Activated naive CD8-positive, alpha-beta T cell (primary cell): ENCODE data around the gene STXBP2.
"Not testable (repeated sequence)": the region's sequence is repeated elsewhere in the genome, so short reads cannot be mapped to it uniquely, and the experiment has no call there.

ENCODE experiments used
- H3K27ac Mint-ChIP-seq: one replicate; pipeline ENCODE4 v1.8.0; 2021; ENCODE audit warnings: mixed read lengths
- H3K27me3 Mint-ChIP-seq: one replicate; pipeline ENCODE4 v1.8.0; 2021; ENCODE audit warnings: mixed read lengths
- H3K36me3 Mint-ChIP-seq: one replicate; pipeline ENCODE4 v1.8.0; 2021; ENCODE audit warnings: mixed read lengths
- H3K4me1 Mint-ChIP-seq: one replicate; pipeline ENCODE4 v1.8.0; 2021; ENCODE audit warnings: low read depth, mixed read lengths
- H3K4me3 Mint-ChIP-seq: one replicate; pipeline ENCODE4 v1.8.0; 2021; ENCODE audit warnings: mild to moderate bottlenecking, mixed read lengths
- H3K9me3 Mint-ChIP-seq: one replicate; pipeline ENCODE4 v1.8.0; 2021; ENCODE audit warnings: low read depth, mixed read lengths

Gene STXBP2

GRCh38 chr19:7636317-7636690 is 606 bp upstream of the STXBP2 start:
- H3K9me3 Mint-ChIP-seq, result no peaks in the 10 kb centered on the region
- peak overlapping the region; percentile 77 for H3K27ac Mint-ChIP-seq
- H3K36me3 Mint-ChIP-seq, result peaks cover 5% of the 10 kb centered on the region

GRCh38 chr19:7637374-7638256 is 705 bp downstream of the STXBP2 start:
- no peaks in the 10 kb centered on the region for H3K9me3 Mint-ChIP-seq
- peaks cover 30% of the 10 kb centered on the region for H3K4me1 Mint-ChIP-seq
- no peaks in the 10 kb centered on the region for H3K27me3 Mint-ChIP-seq
- H3K4me3 Mint-ChIP-seq, result peak overlapping the region; percentile 83
- H3K36me3 Mint-ChIP-seq, result peaks cover 5% of the 10 kb centered on the region
- H3K27ac Mint-ChIP-seq, result peak overlapping the region; percentile 73

More at GRCh38 chr19:7636317-7636690, 606 bp upstream of the STXBP2 start:
- Mint-ChIP-seq H3K27me3 (no peaks in the 10 kb centered on the region), H3K4me1 (peaks cover 35% of the 10 kb centered on the region), H3K4me3 (peak overlapping the region; percentile 83)

- peaks cover 30% of the 10 kb centered on the region for H3K4me1 Mint-ChIP-seq
- H3K27me3 Mint-ChIP-seq, result no peaks in the 10 kb centered on the region
- no peak overlapping the region for H3K4me3 Mint-ChIP-seq
- peaks cover 5% of the 10 kb centered on the region for H3K36me3 Mint-ChIP-seq
- no peaks in the 10 kb centered on the region for H3K9me3 Mint-ChIP-seq
- H3K27ac Mint-ChIP-seq, result no peak overlapping the region
Measured at GRCh38 chr19:7638802-7639465, 2.0 kb downstream of the STXBP2 start.

GRCh38 chr19:7639863-7640348 is 3.0 kb downstream of the STXBP2 start:
- no peaks in the 10 kb centered on the region for H3K27me3 Mint-ChIP-seq
- peak overlapping the region; percentile 59 for H3K4me3 Mint-ChIP-seq
- no peak overlapping the region for H3K27ac Mint-ChIP-seq
- H3K9me3 Mint-ChIP-seq, result no peaks in the 10 kb centered on the region
- peaks cover 28% of the 10 kb centered on the region for H3K4me1 Mint-ChIP-seq
- H3K36me3 Mint-ChIP-seq, result peaks cover 5% of the 10 kb centered on the region

- H3K27me3 Mint-ChIP-seq, result no peaks in the 10 kb centered on the region
- H3K27ac Mint-ChIP-seq, result no peak overlapping the region
- H3K36me3 Mint-ChIP-seq, result peaks cover 5% of the 10 kb centered on the region
- H3K9me3 Mint-ChIP-seq, result no peaks in the 10 kb centered on the region
- no peak overlapping the region for H3K4me3 Mint-ChIP-seq
- H3K4me1 Mint-ChIP-seq, result peaks cover 24% of the 10 kb centered on the region
Measured at GRCh38 chr19:7640803-7641202, 3.9 kb downstream of the STXBP2 start.

- Mint-ChIP-seq H3K36me3 (peaks cover 5% of the 10 kb centered on the region), H3K27me3 (no peaks in the 10 kb centered on the region), H3K9me3 (no peaks in the 10 kb centered on the region), H3K4me1 (peaks cover 21% of the 10 kb centered on the region), H3K27ac (no peak overlapping the region), H3K4me3 (no peak overlapping the region)
Measured at GRCh38 chr19:7641290-7642276, 4.7 kb downstream of the STXBP2 start.

GRCh38 chr19:7642295-7643030 is 5.6 kb downstream of the STXBP2 start:
- Mint-ChIP-seq H3K27ac (no peak overlapping the region), H3K27me3 (no peaks in the 10 kb centered on the region), H3K36me3 (peaks cover 5% of the 10 kb centered on the region), H3K9me3 (no peaks in the 10 kb centered on the region), H3K4me3 (no peak overlapping the region), H3K4me1 (peaks cover 18% of the 10 kb centered on the region)

GRCh38 chr19:7643031-7643415 is 6.1 kb downstream of the STXBP2 start:
- Mint-ChIP-seq H3K4me1 (peaks cover 15% of the 10 kb centered on the region), H3K27ac (no peak overlapping the region), H3K4me3 (no peak overlapping the region), H3K9me3 (no peaks in the 10 kb centered on the region), H3K27me3 (no peaks in the 10 kb centered on the region), H3K36me3 (peaks cover 5% of the 10 kb centered on the region)

- not testable (repeated sequence) for H3K27me3 Mint-ChIP-seq, H3K27ac Mint-ChIP-seq, H3K9me3 Mint-ChIP-seq, H3K4me3 Mint-ChIP-seq, H3K36me3 Mint-ChIP-seq
- peaks cover 14% of the 10 kb centered on the region for H3K4me1 Mint-ChIP-seq
Measured at GRCh38 chr19:7643629-7644549, 7.0 kb downstream of the STXBP2 start.

- H3K4me1 Mint-ChIP-seq, result peaks cover 10% of the 10 kb centered on the region
- H3K9me3 Mint-ChIP-seq, result no peaks in the 10 kb centered on the region
- peaks cover 5% of the 10 kb centered on the region for H3K36me3 Mint-ChIP-seq
- H3K27me3 Mint-ChIP-seq, result no peaks in the 10 kb centered on the region
- no peak overlapping the region for H3K27ac Mint-ChIP-seq
- H3K4me3 Mint-ChIP-seq, result no peak overlapping the region
Measured at GRCh38 chr19:7644550-7644877, 7.6 kb downstream of the STXBP2 start.

GRCh38 chr19:7645163-7645562 is 8.3 kb downstream of the STXBP2 start:
- H3K36me3 Mint-ChIP-seq, result no peaks in the 10 kb centered on the region
- no peak overlapping the region for H3K27ac Mint-ChIP-seq
- H3K9me3 Mint-ChIP-seq, result no peaks in the 10 kb centered on the region
- H3K4me3 Mint-ChIP-seq, result no peak overlapping the region
- no peaks in the 10 kb centered on the region for H3K27me3 Mint-ChIP-seq
- peaks cover 3% of the 10 kb centered on the region for H3K4me1 Mint-ChIP-seq

GRCh38 chr19:7645656-7646425 is 8.9 kb downstream of the STXBP2 start:
- Mint-ChIP-seq H3K9me3 (no peaks in the 10 kb centered on the region), H3K27me3 (no peaks in the 10 kb centered on the region), H3K36me3 (no peaks in the 10 kb centered on the region), H3K27ac (no peak overlapping the region), H3K4me3 (no peak overlapping the region), H3K4me1 (no peaks in the 10 kb centered on the region)

GRCh38 chr19:7646426-7646700 is 9.5 kb downstream of the STXBP2 start:
- Mint-ChIP-seq H3K27me3 (no peaks in the 10 kb centered on the region), H3K4me3 (no peak overlapping the region), H3K36me3 (no peaks in the 10 kb centered on the region), H3K27ac (no peak overlapping the region), H3K4me1 (no peaks in the 10 kb centered on the region), H3K9me3 (no peaks in the 10 kb centered on the region)
